ENCODE data around the gene DNAJC22. TPM values are rescaled to one million over a fixed set of nuclear protein-coding genes. Genes with fewer than 3 reads are reported as not detected.

Gene DNAJC22
- total RNA-seq, 1 experiment from 2014 or later, result 27.7 TPM

DNA sequence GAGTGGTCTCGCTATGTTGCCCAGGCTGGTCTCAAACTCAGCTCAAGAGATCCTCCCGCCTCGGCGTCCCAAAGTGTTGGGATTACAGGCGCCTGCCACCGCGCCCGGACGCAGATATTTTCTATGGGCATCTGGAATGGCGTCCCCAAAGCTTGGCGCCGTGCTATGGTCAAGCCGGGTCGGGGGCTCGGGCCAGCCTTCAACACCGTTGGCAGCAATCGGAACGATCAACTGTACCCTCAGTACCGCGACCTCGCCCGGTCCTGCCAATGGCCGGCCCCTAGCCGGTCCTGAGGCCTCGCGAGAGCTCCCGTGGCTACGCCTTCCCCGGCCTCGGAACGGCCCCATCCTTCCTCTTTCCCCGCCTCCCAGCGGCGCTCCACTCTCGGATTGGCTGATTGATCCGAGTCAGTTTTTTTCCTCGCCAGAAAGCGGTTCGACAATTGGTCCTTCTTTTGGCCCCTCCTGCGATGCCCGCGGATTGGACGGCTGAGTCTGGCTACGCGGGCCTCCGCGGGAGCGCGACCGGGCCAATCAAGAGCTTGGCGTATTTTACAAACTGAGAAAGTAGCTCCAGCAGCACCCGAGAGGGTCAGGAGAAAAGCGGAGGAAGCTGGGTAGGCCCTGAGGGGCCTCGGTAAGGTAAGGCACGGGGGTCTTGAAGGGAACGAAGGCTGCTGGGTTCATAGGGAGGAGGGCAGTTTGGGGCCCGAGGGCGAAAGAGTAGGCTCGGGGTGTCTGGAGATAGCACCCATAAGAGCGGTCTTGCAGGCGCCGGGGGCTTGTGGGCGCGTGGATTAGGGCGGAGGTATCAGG is 23.8 kb upstream of the DNAJC22 start, which contains the start of gene TROAP:
TROAP (plus strand) TSS at position 548 of the 816 bp plus-strand sequence. CDS start 354 bp downstream, outside the sequence.
- no TSS peak for BruUV-seq (replicated peaks)
- Histone ChIP-seq H3K9me3 (ENCODE audit: control insufficient read depth in 1 of 2, insufficient read depth in 1 of 2, low read depth in 1 of 2, low read length in 2 of 2) (no peaks in the 10 kb centered on the region), H3K9me2 (ENCODE audit: insufficient read depth) (no peaks in the 10 kb centered on the region), H3K36me3 (ENCODE audit: control insufficient read depth in 1 of 2, insufficient read depth in 2 of 2, low read length in 2 of 2) (peaks cover 14 to 23% of the 10 kb centered on the region in 2 experiments; a peak in 2 of 4 replicates), H3K4me1 (ENCODE audit: control insufficient read depth in 1 of 2, insufficient read depth in 2 of 2, low read length in 2 of 2) (peaks cover 8 to 14% of the 10 kb centered on the region in 2 experiments), H3K4me2 (ENCODE audit: low read length) (peak within 1 kb of the TSS; percentile 93), H3K79me2 (ENCODE audit: insufficient read depth, low read length) (peaks cover 27% of the 10 kb centered on the region), H2AFZ (ENCODE audit: low read depth, low read length, poor library complexity, severe bottlenecking) (peak within 1 kb of the TSS; percentile 80), H3K27me3 (ENCODE audit: insufficient read depth, low read length) (no peaks in the 10 kb centered on the region), H3K4me3 (replicated peaks in 1 of 2; ENCODE audit: low read depth in 1 of 2, low read length in 2 of 2) (peak within 1 kb of the TSS; percentile 72 to 99), H3K27ac (ENCODE audit: low read depth, low read length) (peak within 1 kb of the TSS; percentile 70), H3K9ac (ENCODE audit: low read length) (peak within 1 kb of the TSS; percentile 88), H4K20me1 (ENCODE audit: insufficient read depth) (no peaks in the 10 kb centered on the region)
- intact Hi-C loops (cut with micrococcal nuclease), result no loop called here
- ChIA-PET RAD21 (ENCODE audit: low non-redundant PET in 1 of 2, low total read pairs in 2 of 2, uncharacterized antibody in 2 of 2, unreplicated experiment in 2 of 2) (interaction anchor here (0.5 to 1.3 kb wide), 3 partner anchors 9 to 26 kb away, joined by 3 read pairs; no protein-coding TSS in a partner anchor), CTCF (interaction anchor here (0.9 to 3.4 kb wide), 11 partner anchors 9 to 315 kb away, joined by 3 to 45 read pairs (median 9); partner anchors contain the start of genes C1QL4, DNAJC22 and PRPF40B), POLR2A (interaction anchor here (0.6 to 2.0 kb wide), 12 partner anchors 9 to 418 kb away, joined by 3 to 22 read pairs (median 4); partner anchors contain the start of genes SPATS2 and TMBIM6)
- DNase-seq (ENCODE audit: low read depth, low spot score) (peak; percentile 97), ATAC-seq (peak; percentile 96)
- peak; percentile 94 for TF ChIP-seq SP1 (IDR thresholded peaks at IDR 0.05; ENCODE audit: low read depth)
- no peak for TF ChIP-seq RAD21 (IDR thresholded peaks at IDR 0.05; ENCODE audit: low read depth)
- no peak for TF ChIP-seq EGR1 (IDR thresholded peaks at IDR 0.05; ENCODE audit: low read depth)
- TF ChIP-seq ELF1 (IDR thresholded peaks at IDR 0.05; ENCODE audit: borderline replicate concordance, low read depth), result no peak
- TF ChIP-seq, protein P1, sequence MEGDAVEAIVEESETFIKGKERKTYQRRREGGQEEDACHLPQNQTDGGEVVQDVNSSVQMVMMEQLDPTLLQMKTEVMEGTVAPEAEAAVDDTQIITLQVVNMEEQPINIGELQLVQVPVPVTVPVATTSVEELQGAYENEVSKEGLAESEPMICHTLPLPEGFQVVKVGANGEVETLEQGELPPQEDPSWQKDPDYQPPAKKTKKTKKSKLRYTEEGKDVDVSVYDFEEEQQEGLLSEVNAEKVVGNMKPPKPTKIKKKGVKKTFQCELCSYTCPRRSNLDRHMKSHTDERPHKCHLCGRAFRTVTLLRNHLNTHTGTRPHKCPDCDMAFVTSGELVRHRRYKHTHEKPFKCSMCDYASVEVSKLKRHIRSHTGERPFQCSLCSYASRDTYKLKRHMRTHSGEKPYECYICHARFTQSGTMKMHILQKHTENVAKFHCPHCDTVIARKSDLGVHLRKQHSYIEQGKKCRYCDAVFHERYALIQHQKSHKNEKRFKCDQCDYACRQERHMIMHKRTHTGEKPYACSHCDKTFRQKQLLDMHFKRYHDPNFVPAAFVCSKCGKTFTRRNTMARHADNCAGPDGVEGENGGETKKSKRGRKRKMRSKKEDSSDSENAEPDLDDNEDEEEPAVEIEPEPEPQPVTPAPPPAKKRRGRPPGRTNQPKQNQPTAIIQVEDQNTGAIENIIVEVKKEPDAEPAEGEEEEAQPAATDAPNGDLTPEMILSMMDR (IDR thresholded peaks at IDR 0.05 in 2 of 3, conservative IDR thresholded peaks at IDR 0.05 in 1 of 3; ENCODE audit: borderline replicate concordance in 1 of 3, insufficient read depth in 1 of 3, low read depth in 2 of 3, low read length in 2 of 3), result no peak
- TF ChIP-seq, protein P2, sequence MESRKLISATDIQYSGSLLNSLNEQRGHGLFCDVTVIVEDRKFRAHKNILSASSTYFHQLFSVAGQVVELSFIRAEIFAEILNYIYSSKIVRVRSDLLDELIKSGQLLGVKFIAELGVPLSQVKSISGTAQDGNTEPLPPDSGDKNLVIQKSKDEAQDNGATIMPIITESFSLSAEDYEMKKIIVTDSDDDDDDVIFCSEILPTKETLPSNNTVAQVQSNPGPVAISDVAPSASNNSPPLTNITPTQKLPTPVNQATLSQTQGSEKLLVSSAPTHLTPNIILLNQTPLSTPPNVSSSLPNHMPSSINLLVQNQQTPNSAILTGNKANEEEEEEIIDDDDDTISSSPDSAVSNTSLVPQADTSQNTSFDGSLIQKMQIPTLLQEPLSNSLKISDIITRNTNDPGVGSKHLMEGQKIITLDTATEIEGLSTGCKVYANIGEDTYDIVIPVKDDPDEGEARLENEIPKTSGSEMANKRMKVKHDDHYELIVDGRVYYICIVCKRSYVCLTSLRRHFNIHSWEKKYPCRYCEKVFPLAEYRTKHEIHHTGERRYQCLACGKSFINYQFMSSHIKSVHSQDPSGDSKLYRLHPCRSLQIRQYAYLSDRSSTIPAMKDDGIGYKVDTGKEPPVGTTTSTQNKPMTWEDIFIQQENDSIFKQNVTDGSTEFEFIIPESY (IDR thresholded peaks at IDR 0.05; ENCODE audit: extremely low read depth, insufficient replicate concordance, low read length), result peak; percentile 89
- TF ChIP-seq, protein P3, sequence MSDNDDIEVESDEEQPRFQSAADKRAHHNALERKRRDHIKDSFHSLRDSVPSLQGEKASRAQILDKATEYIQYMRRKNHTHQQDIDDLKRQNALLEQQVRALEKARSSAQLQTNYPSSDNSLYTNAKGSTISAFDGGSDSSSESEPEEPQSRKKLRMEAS (IDR thresholded peaks at IDR 0.05), result no peak
- TF ChIP-seq SRF (IDR thresholded peaks at IDR 0.05; ENCODE audit: low read depth), result no peak
- TF ChIP-seq POLR2A (IDR thresholded peaks at IDR 0.05; ENCODE audit: borderline replicate concordance, extremely low read depth, insufficient read depth, insufficient read length), result peak; percentile 51
- TF ChIP-seq, protein P4, sequence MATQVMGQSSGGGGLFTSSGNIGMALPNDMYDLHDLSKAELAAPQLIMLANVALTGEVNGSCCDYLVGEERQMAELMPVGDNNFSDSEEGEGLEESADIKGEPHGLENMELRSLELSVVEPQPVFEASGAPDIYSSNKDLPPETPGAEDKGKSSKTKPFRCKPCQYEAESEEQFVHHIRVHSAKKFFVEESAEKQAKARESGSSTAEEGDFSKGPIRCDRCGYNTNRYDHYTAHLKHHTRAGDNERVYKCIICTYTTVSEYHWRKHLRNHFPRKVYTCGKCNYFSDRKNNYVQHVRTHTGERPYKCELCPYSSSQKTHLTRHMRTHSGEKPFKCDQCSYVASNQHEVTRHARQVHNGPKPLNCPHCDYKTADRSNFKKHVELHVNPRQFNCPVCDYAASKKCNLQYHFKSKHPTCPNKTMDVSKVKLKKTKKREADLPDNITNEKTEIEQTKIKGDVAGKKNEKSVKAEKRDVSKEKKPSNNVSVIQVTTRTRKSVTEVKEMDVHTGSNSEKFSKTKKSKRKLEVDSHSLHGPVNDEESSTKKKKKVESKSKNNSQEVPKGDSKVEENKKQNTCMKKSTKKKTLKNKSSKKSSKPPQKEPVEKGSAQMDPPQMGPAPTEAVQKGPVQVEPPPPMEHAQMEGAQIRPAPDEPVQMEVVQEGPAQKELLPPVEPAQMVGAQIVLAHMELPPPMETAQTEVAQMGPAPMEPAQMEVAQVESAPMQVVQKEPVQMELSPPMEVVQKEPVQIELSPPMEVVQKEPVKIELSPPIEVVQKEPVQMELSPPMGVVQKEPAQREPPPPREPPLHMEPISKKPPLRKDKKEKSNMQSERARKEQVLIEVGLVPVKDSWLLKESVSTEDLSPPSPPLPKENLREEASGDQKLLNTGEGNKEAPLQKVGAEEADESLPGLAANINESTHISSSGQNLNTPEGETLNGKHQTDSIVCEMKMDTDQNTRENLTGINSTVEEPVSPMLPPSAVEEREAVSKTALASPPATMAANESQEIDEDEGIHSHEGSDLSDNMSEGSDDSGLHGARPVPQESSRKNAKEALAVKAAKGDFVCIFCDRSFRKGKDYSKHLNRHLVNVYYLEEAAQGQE (IDR thresholded peaks at IDR 0.05; ENCODE audit: low read depth), result no peak
- TF ChIP-seq CEBPB (IDR thresholded peaks at IDR 0.05; ENCODE audit: low read depth), result no peak
- TF ChIP-seq CBX3 (IDR thresholded peaks at IDR 0.05; ENCODE audit: low read depth), result no peak
- no peak for TF ChIP-seq ZNF274 (IDR thresholded peaks at IDR 0.05; ENCODE audit: low read depth, low read length)
- no peak for TF ChIP-seq EZH2phosphoT487 (IDR thresholded peaks at IDR 0.05; ENCODE audit: borderline replicate concordance)
- no peak for TF ChIP-seq TCF7L2 (IDR thresholded peaks at IDR 0.05; ENCODE audit: borderline replicate concordance, extremely low read depth, insufficient read depth, insufficient read length)
- peak; percentile 10; the same call in 1 of the 2 replicates for TF ChIP-seq ZFX (IDR thresholded peaks at IDR 0.05)
- TF ChIP-seq FOSL1 (IDR thresholded peaks at IDR 0.05; ENCODE audit: low read depth), result no peak
- TF ChIP-seq POLR2AphosphoS5 (IDR thresholded peaks at IDR 0.05; ENCODE audit: low read depth, low read length), result peak; percentile 65; the same call in 1 of the 2 replicates
- TF ChIP-seq SIN3A (IDR thresholded peaks at IDR 0.05; ENCODE audit: low read depth), result peak; percentile 97
